H9 (cell line): ENCODE data around the gene GLIPR2. TPM values are rescaled to one million over a fixed set of nuclear protein-coding genes. Genes with fewer than 3 reads are reported as not detected.

Source experiments
- DNase-seq: peaks from one replicate; pipeline ENCODE4 v3.0.0-alpha.2; 2017
- H2AFZ ChIP-seq: one replicate; pipeline ENCODE4 v1.6.1; 2013; ENCODE audit warnings: mild to moderate bottlenecking, low read length, control low read depth, moderate library complexity
- H2AK5ac ChIP-seq: 2 replicates; pipeline ENCODE4 v1.6.1; 2013; ENCODE audit warnings: low read length, control low read depth, mixed read lengths; ENCODE audit not compliant: insufficient read length
- H2BK120ac ChIP-seq: one replicate; pipeline ENCODE4 v1.6.1; 2013; ENCODE audit warnings: low read depth, mild to moderate bottlenecking, low read length, control low read depth, inconsistent platforms; ENCODE audit not compliant: poor library complexity, severe bottlenecking
- H2BK12ac ChIP-seq: 2 replicates; pipeline ENCODE4 v1.6.1; 2013; ENCODE audit warnings: low read length, control low read depth, mixed read lengths, low read depth; ENCODE audit not compliant: insufficient read length
- H2BK15ac ChIP-seq: 2 replicates; pipeline ENCODE4 v1.6.1; 2013; ENCODE audit warnings: low read depth, low read length, control low read depth
- H2BK20ac ChIP-seq: one replicate; pipeline ENCODE4 v1.6.1; 2013; ENCODE audit warnings: low read depth, mild to moderate bottlenecking, low read length, control low read depth, inconsistent platforms; ENCODE audit not compliant: poor library complexity, severe bottlenecking
- H2BK5ac ChIP-seq: 2 replicates; pipeline ENCODE4 v1.6.1; 2013; ENCODE audit warnings: low read length, control low read depth, mixed read lengths; ENCODE audit not compliant: insufficient read length
- H3K14ac ChIP-seq: 2 replicates; pipeline ENCODE4 v1.6.1; 2013; ENCODE audit warnings: low read length, control low read depth; ENCODE audit not compliant: insufficient read depth
- H3K18ac ChIP-seq: 2 replicates; pipeline ENCODE4 v1.6.1; 2013; ENCODE audit warnings: low read depth, mild to moderate bottlenecking, mixed read lengths, low read length, control low read depth; ENCODE audit not compliant: insufficient read length
- H3K23ac ChIP-seq: 2 replicates; pipeline ENCODE4 v1.6.1; 2013; ENCODE audit warnings: low read length, control low read depth, mixed read lengths, low read depth; ENCODE audit not compliant: insufficient read length
- H3K23me2 ChIP-seq: 2 replicates; pipeline ENCODE4 v1.6.1; 2013; ENCODE audit warnings: low read depth, mild to moderate bottlenecking, mixed read lengths, low read length, control low read depth; ENCODE audit not compliant: insufficient read length, poor library complexity, severe bottlenecking
- H3K27ac ChIP-seq: 2 replicates; pipeline ENCODE4 v1.5.1; 2013; ENCODE audit warnings: low read length, control low read depth, mixed read lengths, low read depth; ENCODE audit not compliant: insufficient read length
- H3K27me3 ChIP-seq: 2 replicates; pipeline ENCODE4 v1.6.1; 2013; ENCODE audit warnings: low read length, control low read depth, inconsistent platforms; ENCODE audit not compliant: insufficient read depth
- H3K4ac ChIP-seq: 2 replicates; pipeline ENCODE4 v1.6.1; 2013; ENCODE audit warnings: low read depth, mild to moderate bottlenecking, control low read depth, inconsistent platforms, low read length, moderate library complexity
- H3K4me1 ChIP-seq: 2 replicates; pipeline ENCODE4 v1.6.1; 2013; ENCODE audit warnings: low read length, control low read depth, inconsistent platforms; ENCODE audit not compliant: insufficient read depth
- H3K4me2 ChIP-seq: 2 replicates; pipeline ENCODE4 v1.6.1; 2013; ENCODE audit warnings: low read length, control low read depth, mixed read lengths; ENCODE audit not compliant: insufficient read length, insufficient read depth
- H3K56ac ChIP-seq: 2 replicates; pipeline ENCODE4 v1.6.1; 2013; ENCODE audit warnings: low read depth, mild to moderate bottlenecking, mixed read lengths, low read length, control low read depth; ENCODE audit not compliant: insufficient read length
- H3K79me1 ChIP-seq: 2 replicates; pipeline ENCODE4 v1.6.1; 2013; ENCODE audit warnings: low read depth, mild to moderate bottlenecking, moderate library complexity, low read length, control low read depth, inconsistent platforms; ENCODE audit not compliant: insufficient read depth, poor library complexity, severe bottlenecking
- H3K79me2 ChIP-seq: 2 replicates; pipeline ENCODE4 v1.6.1; 2013; ENCODE audit warnings: low read length, control low read depth, inconsistent platforms; ENCODE audit not compliant: insufficient read depth
- H3K9ac ChIP-seq: 2 replicates; pipeline ENCODE4 v1.6.1; 2013; ENCODE audit warnings: low read length, control low read depth, mixed read lengths; ENCODE audit not compliant: insufficient read length; ENCODE audit errors: extremely low read depth
- H3K9me3 ChIP-seq: one replicate; pipeline ENCODE4 v1.6.1; 2013; ENCODE audit warnings: low read depth, low read length, inconsistent platforms; ENCODE audit not compliant: control insufficient read depth
- H3T11ph ChIP-seq: one replicate; pipeline ENCODE4 v1.6.1; 2013; ENCODE audit warnings: mild to moderate bottlenecking, low read length, control low read depth, inconsistent platforms
- H4K20me1 ChIP-seq: one replicate; pipeline ENCODE4 v1.6.1; 2013; ENCODE audit not compliant: control insufficient read depth, insufficient read length, insufficient read depth
- H4K5ac ChIP-seq: 2 replicates; pipeline ENCODE4 v1.6.1; 2013; ENCODE audit warnings: low read depth, mild to moderate bottlenecking, mixed read lengths, low read length, control low read depth; ENCODE audit not compliant: insufficient read length
- H4K8ac ChIP-seq: replicated peaks from 2 replicates; pipeline ENCODE4 v1.6.1; 2013; ENCODE audit warnings: low read length, control low read depth, mixed read lengths, low read depth; ENCODE audit not compliant: insufficient read length
- H4K91ac ChIP-seq: 2 replicates; pipeline ENCODE4 v1.6.1; 2013; ENCODE audit warnings: low read depth, mild to moderate bottlenecking, moderate library complexity, mixed read lengths, low read length, control low read depth; ENCODE audit not compliant: insufficient read length
- H3K27ac Mint-ChIP-seq, 3 experiments: 2 replicates in 2 of 3; 3 replicates in 1 of 3; pipeline ENCODE4 v1.8.0; 2020 to 2021; ENCODE audit warnings: mixed read lengths in 3 of 3, mild to moderate bottlenecking in 1 of 3, moderate library complexity in 1 of 3
- H3K27me3 Mint-ChIP-seq: 2 replicates; pipeline ENCODE4 v1.8.0; 2021; ENCODE audit warnings: low read depth, mild to moderate bottlenecking, moderate library complexity, mixed read lengths
- H3K36me3 Mint-ChIP-seq, 3 experiments: 2 replicates in 2 of 3; 3 replicates in 1 of 3; pipeline ENCODE4 v1.8.0; 2020 to 2021; ENCODE audit warnings: low read depth in 3 of 3, mixed read lengths in 3 of 3; ENCODE audit not compliant: insufficient read depth in 1 of 3
- H3K4me1 Mint-ChIP-seq, 2 experiments: 2 replicates each; pipeline ENCODE4 v1.8.0; 2020; ENCODE audit warnings: mixed read lengths in 2 of 2
- H3K4me3 Mint-ChIP-seq, 2 experiments: 2 replicates in 1 of 2; 3 replicates in 1 of 2; pipeline ENCODE4 v1.8.0; 2020 to 2021; ENCODE audit warnings: mild to moderate bottlenecking in 2 of 2, mixed read lengths in 2 of 2, moderate library complexity in 1 of 2
- H3K9me3 Mint-ChIP-seq, 2 experiments: 2 replicates in 1 of 2; 3 replicates in 1 of 2; pipeline ENCODE4 v1.8.0; 2020; ENCODE audit warnings: mild to moderate bottlenecking in 2 of 2, mixed read lengths in 2 of 2, moderate library complexity in 1 of 2
- WGBS: extraction: QIAGEN DNeasy Blood & Tissue Kit; methylation state at CpG from one replicate; pipeline ENCODE4 v1.1.7; 2013; ENCODE audit warnings: missing lambda C conversion rate, low lambda C conversion rate, mixed read lengths; ENCODE audit not compliant: insufficient read length; ENCODE audit errors: extremely low coverage; 5-methylcytosine and 5-hydroxymethylcytosine counted together
- total RNA-seq: library from RNA; stranded (reverse); gene quantifications from 2 replicates; pipeline ENCODE4 v1.2.1, GENCODE V29; 2021
- TF ChIP-seq, protein P1 (sequence below): fragments of 200-600 bp; sonication (generic); conservative IDR thresholded peaks from 3 replicates; pipeline ENCODE4 v1.8.0; 2021; ENCODE audit warnings: antibody characterized with exemption, mild to moderate bottlenecking

GLIPR2 gene
- total RNA-seq, 1 experiment from 2014 or later, result 10.0 TPM

DNA sequence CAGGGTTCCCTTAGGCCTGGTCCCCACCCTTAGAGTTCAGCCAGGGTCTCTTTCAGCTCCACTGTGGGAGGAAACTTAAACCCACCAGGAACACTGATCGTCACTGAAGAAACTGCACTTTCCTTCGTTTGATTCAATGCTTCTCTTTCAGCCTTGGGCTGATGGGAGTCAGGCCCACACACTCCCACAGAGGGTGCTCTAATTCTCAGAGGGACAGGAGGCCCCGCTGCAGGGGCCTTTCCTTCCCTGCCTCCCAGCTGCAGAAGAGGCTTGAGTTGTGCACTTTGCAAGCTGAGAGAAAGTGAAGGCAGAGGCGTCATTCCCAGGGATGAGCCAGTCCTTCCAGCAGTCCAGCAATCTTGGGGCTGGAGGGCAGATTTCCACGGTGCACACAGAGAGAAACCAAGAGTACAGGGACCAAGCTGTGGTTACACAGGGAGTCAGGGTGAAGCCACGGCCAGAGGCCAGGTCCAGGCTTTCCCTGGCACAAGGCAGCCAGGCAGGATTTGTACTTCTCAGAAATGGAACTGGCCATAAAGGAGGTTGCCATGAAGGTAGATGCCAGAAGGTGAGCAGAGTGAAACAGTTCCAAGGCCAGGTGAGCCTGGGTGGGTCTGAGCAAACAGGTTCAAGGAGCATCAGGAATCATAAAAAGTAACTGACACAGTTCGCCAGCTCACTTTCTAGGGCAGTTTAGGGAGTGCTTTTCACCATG is 10.4 kb upstream of the GLIPR2 start:
- Mint-ChIP-seq H3K27me3 (peaks cover 18% of the 10 kb centered on the region), H3K9me3 (no peaks in the 10 kb centered on the region), H3K4me1 (peaks cover 3 to 13% of the 10 kb centered on the region in 2 experiments; a peak in 3 of 4 replicates), H3K36me3 (peaks cover 1 to 7% (median 3%) of the 10 kb centered on the region in 3 experiments; a peak in 4 of 7 replicates), H3K27ac (peak overlapping the region in 1 of 3 experiments; percentile 59; a peak in 1 of 7 replicates), H3K4me3 (no peak overlapping the region)
- no peak overlapping the region for H3K14ac ChIP-seq
- WGBS, result no CpG with 5 or more reads among the region's 7 CpGs
- no peak overlapping the region for H3T11ph ChIP-seq
- H2AFZ ChIP-seq, result no peak overlapping the region
- no peak overlapping the region for H3K56ac ChIP-seq
- no peaks in the 10 kb centered on the region for H3K79me2 ChIP-seq
- H3K27ac ChIP-seq, result no peak overlapping the region
- no peaks in the 10 kb centered on the region for H3K79me1 ChIP-seq
- H3K4me1 ChIP-seq, result no peaks in the 10 kb centered on the region
- H3K4ac ChIP-seq, result no peak overlapping the region
- H3K9me3 ChIP-seq, result no peaks in the 10 kb centered on the region
- H2BK5ac ChIP-seq, result no peak overlapping the region
- no peak overlapping the region for H3K23ac ChIP-seq
- no peak overlapping the region for H2BK12ac ChIP-seq
- no peak overlapping the region for H4K8ac ChIP-seq
- H2BK20ac ChIP-seq, result no peak overlapping the region
- no peak overlapping the region for H2AK5ac ChIP-seq
- H3K23me2 ChIP-seq, result no peaks in the 10 kb centered on the region
- no peak overlapping the region for H4K91ac ChIP-seq
- no peak overlapping the region for H2BK120ac ChIP-seq
- TF ChIP-seq, protein P1, sequence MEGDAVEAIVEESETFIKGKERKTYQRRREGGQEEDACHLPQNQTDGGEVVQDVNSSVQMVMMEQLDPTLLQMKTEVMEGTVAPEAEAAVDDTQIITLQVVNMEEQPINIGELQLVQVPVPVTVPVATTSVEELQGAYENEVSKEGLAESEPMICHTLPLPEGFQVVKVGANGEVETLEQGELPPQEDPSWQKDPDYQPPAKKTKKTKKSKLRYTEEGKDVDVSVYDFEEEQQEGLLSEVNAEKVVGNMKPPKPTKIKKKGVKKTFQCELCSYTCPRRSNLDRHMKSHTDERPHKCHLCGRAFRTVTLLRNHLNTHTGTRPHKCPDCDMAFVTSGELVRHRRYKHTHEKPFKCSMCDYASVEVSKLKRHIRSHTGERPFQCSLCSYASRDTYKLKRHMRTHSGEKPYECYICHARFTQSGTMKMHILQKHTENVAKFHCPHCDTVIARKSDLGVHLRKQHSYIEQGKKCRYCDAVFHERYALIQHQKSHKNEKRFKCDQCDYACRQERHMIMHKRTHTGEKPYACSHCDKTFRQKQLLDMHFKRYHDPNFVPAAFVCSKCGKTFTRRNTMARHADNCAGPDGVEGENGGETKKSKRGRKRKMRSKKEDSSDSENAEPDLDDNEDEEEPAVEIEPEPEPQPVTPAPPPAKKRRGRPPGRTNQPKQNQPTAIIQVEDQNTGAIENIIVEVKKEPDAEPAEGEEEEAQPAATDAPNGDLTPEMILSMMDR, result no peak
- H3K4me2 ChIP-seq, result no peak overlapping the region
- no peaks in the 10 kb centered on the region for H3K27me3 ChIP-seq
- no peak overlapping the region for H2BK15ac ChIP-seq
- no peaks in the 10 kb centered on the region for H4K20me1 ChIP-seq
- no peak for DNase-seq
- no peak overlapping the region for H3K9ac ChIP-seq
- no peak overlapping the region for H4K5ac ChIP-seq
- H3K18ac ChIP-seq, result no peak overlapping the region
